HepG2 (cell line): ENCODE results near the gene FERMT2. TPM values are rescaled to one million over a fixed set of nuclear protein-coding genes. Genes with fewer than 3 reads are reported as not detected.

Experiments used
- EP300 ChIP-seq, 3 experiments: sonication (generic) in 1 of 3; formaldehyde crosslinking in 1 of 3; IDR thresholded peaks; 2 replicates each; pipeline versions ENCODE4 v1.5.1 to v1.6.1; 2011 to 2020; ENCODE audit warnings: low read depth in 2 of 3, low read length in 2 of 3, borderline replicate concordance in 1 of 3, improper control_type of control experiment in 1 of 3, mild to moderate bottlenecking in 1 of 3, missing genetic modification reagents in 1 of 3, moderate library complexity in 1 of 3
- HDAC1 ChIP-seq: sonication (generic); formaldehyde crosslinking; IDR thresholded peaks from 2 replicates; pipeline ENCODE4 v1.5.1; 2020; ENCODE audit warnings: mild to moderate bottlenecking, missing genetic modification reagents
- IRF2 ChIP-seq: IDR thresholded peaks from 2 replicates; pipeline ENCODE4 v1.6.1; 2018; ENCODE audit warnings: missing genetic modification reagents, missing compliant biosample characterization
- KDM2A ChIP-seq: sonication (generic); formaldehyde crosslinking; IDR thresholded peaks from 2 replicates; pipeline ENCODE4 v1.4.0; 2020; ENCODE audit warnings: low read depth, missing genetic modification reagents, borderline replicate concordance
- MAFF ChIP-seq: IDR thresholded peaks from 2 replicates; pipeline ENCODE4 v1.6.1; 2011; ENCODE audit warnings: low read depth, low read length, improper control_type of control experiment
- NR2F6 ChIP-seq, 2 experiments: IDR thresholded peaks; 2 replicates each; pipeline ENCODE4 v1.6.1; 2016; ENCODE audit warnings: antibody characterized with exemption in 1 of 2, mild to moderate bottlenecking in 1 of 2
- SAP130 ChIP-seq: IDR thresholded peaks from 2 replicates; pipeline ENCODE4 v1.6.1; 2016; ENCODE audit warnings: low read depth
- SIN3A ChIP-seq: IDR thresholded peaks from 2 replicates; pipeline ENCODE4 v1.6.1; 2011; ENCODE audit warnings: low read depth, mild to moderate bottlenecking, control low read depth, low read length, borderline replicate concordance
- ZNF569 ChIP-seq: sonication (generic); formaldehyde crosslinking; IDR thresholded peaks from 2 replicates; pipeline ENCODE4 v1.5.0; 2020; ENCODE audit warnings: mild to moderate bottlenecking, missing genetic modification reagents, moderate library complexity, borderline replicate concordance
- ZNF660 ChIP-seq: sonication (generic); formaldehyde crosslinking; IDR thresholded peaks from 2 replicates; pipeline ENCODE4 v1.5.1; 2020; ENCODE audit warnings: mild to moderate bottlenecking, low read depth, missing genetic modification reagents, borderline replicate concordance
- ZNF746 ChIP-seq: sonication (generic); formaldehyde crosslinking; IDR thresholded peaks from 2 replicates; pipeline ENCODE4 v1.8.0; 2022; ENCODE audit warnings: mild to moderate bottlenecking, missing genetic modification reagents
- ZNF83 ChIP-seq: sonication (generic); formaldehyde crosslinking; IDR thresholded peaks from 2 replicates; pipeline ENCODE4 v1.4.0; 2020; ENCODE audit warnings: missing genetic modification reagents, mild to moderate bottlenecking, borderline replicate concordance
- polyA plus RNA-seq, 8 experiments: library from polyadenylated mRNA; depleted of rRNA in 3 of 8; stranded (reverse) in 7 of 8; unstranded in 1 of 8; fragments of >200 nt; fragmentation: Illumina TruSeq in 4 of 8; extraction: Trizol in 4 of 8; gene quantifications; 2 replicates each; pipeline versions ENCODE4 v1.2.1 to v1.2.3, GENCODE V29; 2011 to 2016; ENCODE audit warnings: low read depth in 4 of 8, missing spikeins in 1 of 8, mixed read lengths in 1 of 8; ENCODE audit not compliant: insufficient read depth in 1 of 8
- total RNA-seq, 5 experiments: library from RNA; depleted of rRNA; stranded (reverse); fragments of >200 nt; fragmentation: Illumina TruSeq; extraction: Trizol; gene quantifications; 2 replicates each; pipeline ENCODE4 v1.2.3, GENCODE V29; 2016; ENCODE audit warnings: low read depth in 1 of 5
- TF ChIP-seq, protein P1 (sequence below): sonication (generic); formaldehyde crosslinking; IDR thresholded peaks from 2 replicates; pipeline ENCODE4 v1.5.0; 2020; ENCODE audit warnings: mild to moderate bottlenecking, missing genetic modification reagents, moderate library complexity
- TF ChIP-seq, protein P2 (sequence below): sonication (generic); formaldehyde crosslinking; IDR thresholded peaks from 2 replicates; pipeline ENCODE4 v1.4.0; 2020; ENCODE audit warnings: missing genetic modification reagents
- TF ChIP-seq, protein P3 (sequence below): sonication (generic); formaldehyde crosslinking; IDR thresholded peaks from 2 replicates; pipeline ENCODE4 v1.4.0; 2020; ENCODE audit warnings: missing genetic modification reagents
- TF ChIP-seq, protein P4 (sequence below): IDR thresholded peaks from 2 replicates; pipeline ENCODE4 v1.6.1; 2016; ENCODE audit warnings: missing biosample characterization, missing genetic modification reagents, low read depth
- TF ChIP-seq, protein P5 (sequence below), 2 experiments: sonication (generic) in 1 of 2; formaldehyde crosslinking in 1 of 2; IDR thresholded peaks; 2 replicates each; pipeline versions ENCODE4 v1.4.0 to v1.6.1; 2018 to 2020; ENCODE audit warnings: missing genetic modification reagents in 2 of 2, borderline replicate concordance in 1 of 2, low read depth in 1 of 2, mild to moderate bottlenecking in 1 of 2, missing biosample characterization in 1 of 2

The FERMT2 gene
- total and polyA plus RNA-seq, 2 of the 13 experiments (the other 11 are each of a cell fraction or from before 2014, with no cell fraction given) = 36.2 to 60.4 TPM

DNA sequence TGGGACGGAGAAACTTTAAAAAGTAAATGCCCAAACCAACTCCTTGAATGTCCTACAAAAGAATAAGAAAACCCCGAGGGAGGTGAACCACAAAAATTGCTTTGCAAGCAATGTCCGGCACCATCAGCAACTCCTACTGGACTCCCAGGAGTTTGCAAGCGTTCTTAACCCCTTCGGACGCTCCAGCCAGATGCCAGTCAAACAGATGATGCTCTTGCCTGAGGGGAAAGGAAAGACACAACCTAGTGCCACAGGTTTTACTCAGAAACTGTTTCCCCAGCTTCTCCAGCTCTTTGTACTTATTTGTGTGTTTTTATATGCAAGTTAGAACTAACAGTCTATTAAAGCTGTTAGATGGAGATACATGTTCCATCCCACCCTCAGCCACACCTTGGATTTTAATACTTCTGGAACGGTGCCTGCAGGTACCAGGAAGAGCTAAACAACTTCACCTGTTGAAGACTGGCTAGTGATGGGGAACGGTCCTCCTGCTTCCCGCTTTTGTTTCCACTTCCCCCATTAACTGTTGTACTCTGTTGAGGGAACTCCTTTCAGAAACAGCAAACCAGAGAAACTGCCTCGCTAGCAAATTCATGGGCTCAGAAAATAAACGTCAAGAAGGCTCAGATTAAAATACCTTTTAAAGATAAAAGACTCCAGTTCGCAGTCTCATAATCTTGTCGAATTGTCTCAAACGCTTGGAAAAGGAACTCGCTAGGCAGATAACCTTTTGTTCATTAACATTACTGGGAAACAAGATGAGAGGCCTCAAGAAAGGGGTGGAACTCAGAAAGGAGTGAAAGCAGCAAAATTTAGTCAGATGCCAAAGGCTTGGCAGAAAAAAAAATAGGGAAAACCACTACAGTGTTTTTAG, 1.1 kb upstream of the FERMT2 start (continued):
- TF ChIP-seq, protein P1, sequence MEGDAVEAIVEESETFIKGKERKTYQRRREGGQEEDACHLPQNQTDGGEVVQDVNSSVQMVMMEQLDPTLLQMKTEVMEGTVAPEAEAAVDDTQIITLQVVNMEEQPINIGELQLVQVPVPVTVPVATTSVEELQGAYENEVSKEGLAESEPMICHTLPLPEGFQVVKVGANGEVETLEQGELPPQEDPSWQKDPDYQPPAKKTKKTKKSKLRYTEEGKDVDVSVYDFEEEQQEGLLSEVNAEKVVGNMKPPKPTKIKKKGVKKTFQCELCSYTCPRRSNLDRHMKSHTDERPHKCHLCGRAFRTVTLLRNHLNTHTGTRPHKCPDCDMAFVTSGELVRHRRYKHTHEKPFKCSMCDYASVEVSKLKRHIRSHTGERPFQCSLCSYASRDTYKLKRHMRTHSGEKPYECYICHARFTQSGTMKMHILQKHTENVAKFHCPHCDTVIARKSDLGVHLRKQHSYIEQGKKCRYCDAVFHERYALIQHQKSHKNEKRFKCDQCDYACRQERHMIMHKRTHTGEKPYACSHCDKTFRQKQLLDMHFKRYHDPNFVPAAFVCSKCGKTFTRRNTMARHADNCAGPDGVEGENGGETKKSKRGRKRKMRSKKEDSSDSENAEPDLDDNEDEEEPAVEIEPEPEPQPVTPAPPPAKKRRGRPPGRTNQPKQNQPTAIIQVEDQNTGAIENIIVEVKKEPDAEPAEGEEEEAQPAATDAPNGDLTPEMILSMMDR (CRISPR knock-in tag) = peak; percentile 40; the same call in 1 of the 2 replicates
- TF ChIP-seq ZNF83 (no peak), SIN3A (peak; percentile 58; the same call in 1 of the 2 replicates), IRF2 (CRISPR knock-in tag) (peak; percentile 17; the same call in 1 of the 2 replicates), ZNF746 (CRISPR knock-in tag) (0 out of 2 replicates have a peak, but pooled peaks have one; percentile 39), KDM2A (CRISPR knock-in tag) (0 out of 2 replicates have a peak, but pooled peaks have one; percentile 40), ZNF569 (CRISPR knock-in tag) (no peak), ZNF660 (CRISPR knock-in tag) (no peak), EP300 (IDR thresholded peaks at IDR 0.05; ENCODE audit: low read depth in 2 of 2, low read length in 2 of 2) (no peak), EP300 (CRISPR knock-in tag; IDR thresholded peaks at IDR 0.05; ENCODE audit: borderline replicate concordance) (no peak), HDAC1 (CRISPR knock-in tag) (0 out of 2 replicates have a peak, but pooled peaks have one; percentile 32), NR2F6 (IDR thresholded peaks at IDR 0.05) (no peak), NR2F6 (CRISPR knock-in tag; IDR thresholded peaks at IDR 0.05) (no peak), SAP130 (CRISPR knock-in tag) (peak; percentile 1; the same call in 1 of the 2 replicates), MAFF (peak; percentile 68)
- TF ChIP-seq, protein P2, sequence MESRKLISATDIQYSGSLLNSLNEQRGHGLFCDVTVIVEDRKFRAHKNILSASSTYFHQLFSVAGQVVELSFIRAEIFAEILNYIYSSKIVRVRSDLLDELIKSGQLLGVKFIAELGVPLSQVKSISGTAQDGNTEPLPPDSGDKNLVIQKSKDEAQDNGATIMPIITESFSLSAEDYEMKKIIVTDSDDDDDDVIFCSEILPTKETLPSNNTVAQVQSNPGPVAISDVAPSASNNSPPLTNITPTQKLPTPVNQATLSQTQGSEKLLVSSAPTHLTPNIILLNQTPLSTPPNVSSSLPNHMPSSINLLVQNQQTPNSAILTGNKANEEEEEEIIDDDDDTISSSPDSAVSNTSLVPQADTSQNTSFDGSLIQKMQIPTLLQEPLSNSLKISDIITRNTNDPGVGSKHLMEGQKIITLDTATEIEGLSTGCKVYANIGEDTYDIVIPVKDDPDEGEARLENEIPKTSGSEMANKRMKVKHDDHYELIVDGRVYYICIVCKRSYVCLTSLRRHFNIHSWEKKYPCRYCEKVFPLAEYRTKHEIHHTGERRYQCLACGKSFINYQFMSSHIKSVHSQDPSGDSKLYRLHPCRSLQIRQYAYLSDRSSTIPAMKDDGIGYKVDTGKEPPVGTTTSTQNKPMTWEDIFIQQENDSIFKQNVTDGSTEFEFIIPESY (CRISPR knock-in tag) = no peak
- TF ChIP-seq, protein P3, sequence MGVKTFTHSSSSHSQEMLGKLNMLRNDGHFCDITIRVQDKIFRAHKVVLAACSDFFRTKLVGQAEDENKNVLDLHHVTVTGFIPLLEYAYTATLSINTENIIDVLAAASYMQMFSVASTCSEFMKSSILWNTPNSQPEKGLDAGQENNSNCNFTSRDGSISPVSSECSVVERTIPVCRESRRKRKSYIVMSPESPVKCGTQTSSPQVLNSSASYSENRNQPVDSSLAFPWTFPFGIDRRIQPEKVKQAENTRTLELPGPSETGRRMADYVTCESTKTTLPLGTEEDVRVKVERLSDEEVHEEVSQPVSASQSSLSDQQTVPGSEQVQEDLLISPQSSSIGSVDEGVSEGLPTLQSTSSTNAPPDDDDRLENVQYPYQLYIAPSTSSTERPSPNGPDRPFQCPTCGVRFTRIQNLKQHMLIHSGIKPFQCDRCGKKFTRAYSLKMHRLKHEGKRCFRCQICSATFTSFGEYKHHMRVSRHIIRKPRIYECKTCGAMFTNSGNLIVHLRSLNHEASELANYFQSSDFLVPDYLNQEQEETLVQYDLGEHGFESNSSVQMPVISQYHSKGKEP (CRISPR knock-in tag) = no peak
- TF ChIP-seq, protein P4, sequence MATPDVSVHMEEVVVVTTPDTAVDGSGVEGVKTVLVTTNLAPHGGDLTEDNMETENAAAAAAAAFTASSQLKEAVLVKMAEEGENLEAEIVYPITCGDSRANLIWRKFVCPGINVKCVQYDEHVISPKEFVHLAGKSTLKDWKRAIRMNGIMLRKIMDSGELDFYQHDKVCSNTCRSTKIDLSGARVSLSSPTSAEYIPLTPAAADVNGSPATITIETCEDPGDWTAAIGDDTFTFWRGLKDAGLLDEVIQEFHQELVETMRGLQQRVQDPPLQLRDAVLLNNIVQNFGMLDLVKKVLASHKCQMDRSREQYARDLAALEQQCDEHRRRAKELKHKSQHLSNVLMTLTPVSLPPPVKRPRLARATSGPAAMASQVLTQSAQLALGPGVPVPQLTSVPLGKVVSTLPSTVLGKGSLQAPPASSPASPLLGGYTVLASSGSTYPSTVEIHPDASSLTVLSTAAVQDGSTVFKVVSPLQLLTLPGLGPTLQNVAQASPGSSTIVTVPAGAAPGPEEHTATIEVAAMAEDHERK (CRISPR knock-in tag) = no peak
- TF ChIP-seq, protein P5, sequence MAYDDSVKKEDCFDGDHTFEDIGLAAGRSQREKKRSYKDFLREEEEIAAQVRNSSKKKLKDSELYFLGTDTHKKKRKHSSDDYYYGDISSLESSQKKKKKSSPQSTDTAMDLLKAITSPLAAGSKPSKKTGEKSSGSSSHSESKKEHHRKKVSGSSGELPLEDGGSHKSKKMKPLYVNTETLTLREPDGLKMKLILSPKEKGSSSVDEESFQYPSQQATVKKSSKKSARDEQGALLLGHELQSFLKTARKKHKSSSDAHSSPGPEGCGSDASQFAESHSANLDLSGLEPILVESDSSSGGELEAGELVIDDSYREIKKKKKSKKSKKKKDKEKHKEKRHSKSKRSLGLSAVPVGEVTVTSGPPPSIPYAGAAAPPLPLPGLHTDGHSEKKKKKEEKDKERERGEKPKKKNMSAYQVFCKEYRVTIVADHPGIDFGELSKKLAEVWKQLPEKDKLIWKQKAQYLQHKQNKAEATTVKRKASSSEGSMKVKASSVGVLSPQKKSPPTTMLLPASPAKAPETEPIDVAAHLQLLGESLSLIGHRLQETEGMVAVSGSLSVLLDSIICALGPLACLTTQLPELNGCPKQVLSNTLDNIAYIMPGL (CRISPR knock-in tag; IDR thresholded peaks at IDR 0.05; ENCODE audit: borderline replicate concordance in 1 of 2, low read depth in 1 of 2) = peak in 1 of 2 experiments; percentile 30; a peak in 1 of 4 replicates
